Pancreas (tissue), 10 donors: Measurements from ENCODE around the gene CCDC88C. TPM values are rescaled to one million over a fixed set of nuclear protein-coding genes. Genes with fewer than 3 reads are reported as not detected.

Experiments used
- ATAC-seq, 4 donors: fragments of 200-7000 bp; cut with Tn5 transposase; one replicate each; pipeline versions ENCODE4 v1.8.0 to v1.9.1; 2020; ENCODE audit warnings: mild to moderate bottlenecking in 4 of 4, moderate library complexity in 4 of 4
- DNase-seq, 6 donors: peaks; one replicate each; pipeline ENCODE4 v3.0.0-alpha.2; 2020
- FAIRE-seq: peaks from 2 replicates; lab custom pipeline; 2012; peaks lifted over from hg19 to GRCh38; lab: Jason Lieb, UNC
- H3K27ac ChIP-seq, 4 donors: fragments of 200-600 bp; sonication (generic); 1 replicate in 3 of 4; 2 replicates in 1 of 4; pipeline versions ENCODE4 v1.5.0 to v1.8.0; 2020
- H3K27me3 ChIP-seq, 4 donors: fragments of 200-600 bp; one replicate each; pipeline ENCODE4 v1.8.0; 2021
- H3K36me3 ChIP-seq, 3 donors: fragments of 200-600 bp; sonication (generic) in 1 of 3; one replicate each; pipeline versions ENCODE4 v1.5.0 to v1.8.0; 2020 to 2021
- H3K4me1 ChIP-seq, 3 donors: fragments of 200-600 bp; one replicate each; pipeline ENCODE4 v1.8.0; 2021
- H3K4me3 ChIP-seq, 4 donors: fragments of 200-600 bp; sonication (generic) in 2 of 4; one replicate each; pipeline versions ENCODE4 v1.5.0 to v1.8.0; 2020 to 2021
- H3K9me3 ChIP-seq, 4 donors: fragments of 200-600 bp; one replicate each; pipeline ENCODE4 v1.8.0; 2021
- WGBS, 2 donors: extraction: QIAGEN DNeasy Blood & Tissue Kit; methylation state at CpG; one replicate each; pipeline ENCODE4 v1.1.7; 2013; 5-methylcytosine and 5-hydroxymethylcytosine counted together
- intact Hi-C, 3 donors: fragments of 100-400 bp; cut with DNase I; formaldehyde crosslinking; loops; one replicate each; pipeline versions ENCODE4 v1.11.1 to v1.14.2; 2022
- polyA plus RNA-seq, 2 donors: library from polyadenylated mRNA; stranded (reverse); fragments of 200-250 nt; gene quantifications; one replicate each; pipeline ENCODE4 v1.2.3, GENCODE V29; 2013
- total RNA-seq, 6 donors: library from RNA; stranded (reverse); fragmentation: NEBNext Ultra II Directional in 4 of 6; extraction: Animal tissue kit (Norgen Biotek cat#: 25700) in 4 of 6; gene quantifications; one replicate each; pipeline versions ENCODE4 v1.2.1 to v1.2.4, GENCODE V29; 2021 to 2023
- TF ChIP-seq, protein P1 (sequence below), 4 donors: fragments of 200-600 bp; sonication (generic) in 3 of 4; IDR thresholded peaks; one replicate each; pipeline versions ENCODE4 v1.5.0 to v1.8.0; 2021; ENCODE audit warnings: antibody characterized with exemption in 4 of 4
- donor health status: healthy with polysubstance abuse.
- donor health status: DM: no; HTN: no; CAD: no; lungs with moderate emphysema.
- donor health status: DM: no; HTN: no; CAD: no.
- donor health status: control.
- donor health status: control.
- donor health status: Bipolar disorder and iron deficiency.
- donor health status: DM: yes; HTN: yes; CAD: no.
- donor health status: DM: no; HTN: no; CAD: no.
- donor health status: DM: no; HTN: no; CAD: no.
- donor health status: DM: yes; HTN: yes; CAD: no.

The CCDC88C gene
- total and polyA plus RNA-seq, 8 donors: 10.3 to 20.2 (median 14.6) TPM

DNA sequence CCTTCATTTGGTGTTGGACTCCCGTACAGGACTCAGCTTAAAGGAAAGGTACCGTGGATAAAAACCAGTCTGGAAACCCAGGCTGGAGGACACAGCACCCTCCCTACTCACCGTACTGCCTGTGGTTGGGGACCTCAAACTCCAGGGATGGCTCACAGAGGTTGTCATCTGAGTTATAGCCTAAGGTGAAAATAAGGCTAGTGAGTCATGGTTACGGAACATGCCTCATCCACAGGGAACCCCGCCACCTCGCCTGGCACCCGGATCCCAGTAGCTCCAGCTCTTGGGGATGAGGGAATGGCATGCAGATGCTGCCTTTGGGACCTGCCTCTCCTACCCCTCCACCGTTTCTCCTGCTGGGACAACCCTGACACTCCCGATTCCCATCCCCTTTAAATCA, 136.3 kb downstream of the CCDC88C start:
- Histone ChIP-seq H3K4me1 (no peaks in the 10 kb centered on the region), H3K27ac (no peak overlapping the region), H3K27me3 (no peaks in the 10 kb centered on the region), H3K4me3 (no peak overlapping the region), H3K9me3 (no peaks in the 10 kb centered on the region), H3K36me3 (peaks cover 0 to 41% (median 10%) of the 10 kb centered on the region in 3 donors)
- 96 to 97% methylated on average over 9 of the region's 9 CpGs for WGBS, 2 donors
- TF ChIP-seq, protein P1, sequence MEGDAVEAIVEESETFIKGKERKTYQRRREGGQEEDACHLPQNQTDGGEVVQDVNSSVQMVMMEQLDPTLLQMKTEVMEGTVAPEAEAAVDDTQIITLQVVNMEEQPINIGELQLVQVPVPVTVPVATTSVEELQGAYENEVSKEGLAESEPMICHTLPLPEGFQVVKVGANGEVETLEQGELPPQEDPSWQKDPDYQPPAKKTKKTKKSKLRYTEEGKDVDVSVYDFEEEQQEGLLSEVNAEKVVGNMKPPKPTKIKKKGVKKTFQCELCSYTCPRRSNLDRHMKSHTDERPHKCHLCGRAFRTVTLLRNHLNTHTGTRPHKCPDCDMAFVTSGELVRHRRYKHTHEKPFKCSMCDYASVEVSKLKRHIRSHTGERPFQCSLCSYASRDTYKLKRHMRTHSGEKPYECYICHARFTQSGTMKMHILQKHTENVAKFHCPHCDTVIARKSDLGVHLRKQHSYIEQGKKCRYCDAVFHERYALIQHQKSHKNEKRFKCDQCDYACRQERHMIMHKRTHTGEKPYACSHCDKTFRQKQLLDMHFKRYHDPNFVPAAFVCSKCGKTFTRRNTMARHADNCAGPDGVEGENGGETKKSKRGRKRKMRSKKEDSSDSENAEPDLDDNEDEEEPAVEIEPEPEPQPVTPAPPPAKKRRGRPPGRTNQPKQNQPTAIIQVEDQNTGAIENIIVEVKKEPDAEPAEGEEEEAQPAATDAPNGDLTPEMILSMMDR (IDR thresholded peaks at IDR 0.05): no peak
- peak in 1 of 6 donors; percentile 25 for DNase-seq
- intact Hi-C loops: loop anchor here in 1 of 3 donors (10.0 kb wide), 2 partner anchors 107 to 377 kb away; no protein-coding TSS in a partner anchor
- ATAC-seq: no peak
- FAIRE-seq: no peak

GRCh38 chr14:91280129-91280528, 137.5 kb downstream of the CCDC88C start:
- no peaks in the 10 kb centered on the region for H3K9me3 ChIP-seq
- no peaks in the 10 kb centered on the region for H3K27me3 ChIP-seq
- H3K27ac ChIP-seq: no peak overlapping the region
- intact Hi-C loops: loop anchor here in 1 of 3 donors (10.0 kb wide), 2 partner anchors 105 to 375 kb away; no protein-coding TSS in a partner anchor
- TF ChIP-seq, protein P1 (IDR thresholded peaks at IDR 0.05): no peak
- peaks cover 0 to 44% (median 10%) of the 10 kb centered on the region in 3 donors for H3K36me3 ChIP-seq
- DNase-seq (no peak), FAIRE-seq (no peak), ATAC-seq (no peak)
- H3K4me1 ChIP-seq: no peaks in the 10 kb centered on the region
- WGBS, 2 donors: 75 to 78% methylated on average over 5 of the region's 5 CpGs
- no peak overlapping the region for H3K4me3 ChIP-seq

DNA sequence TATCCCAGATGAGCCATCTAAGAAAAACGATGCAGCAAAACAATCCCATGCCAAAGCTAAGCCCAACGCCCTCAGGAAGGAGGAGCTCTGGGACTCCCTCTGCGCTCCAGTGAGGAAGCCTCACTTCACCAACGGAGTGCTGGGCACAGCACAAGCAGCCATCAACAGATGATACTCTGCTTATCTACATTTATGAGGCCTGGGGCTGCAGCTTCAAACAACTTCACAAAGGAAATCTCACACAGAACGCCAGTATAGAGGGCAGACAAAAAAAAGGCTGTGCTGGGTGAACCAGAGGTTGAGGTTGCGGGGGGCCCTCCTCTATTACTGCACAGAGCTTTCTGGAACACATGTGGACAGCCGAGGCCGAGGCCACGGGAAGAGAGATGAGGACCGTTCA, 138.3 kb downstream of the CCDC88C start:
- H3K9me3 ChIP-seq: no peaks in the 10 kb centered on the region
- DNase-seq: peak in 1 of 6 donors; percentile 37
- TF ChIP-seq, protein P1 (IDR thresholded peaks at IDR 0.05): no peak
- ATAC-seq: no peak
- no peaks in the 10 kb centered on the region for H3K4me1 ChIP-seq
- WGBS, 2 donors: 92 to 93% methylated on average over 10 of the region's 10 CpGs
- intact Hi-C loops: loop anchor here in 1 of 3 donors (10.0 kb wide), 1 partner anchor 95 kb away; no protein-coding TSS in a partner anchor
- FAIRE-seq: no peak
- no peak overlapping the region for H3K4me3 ChIP-seq
- H3K27me3 ChIP-seq: no peaks in the 10 kb centered on the region
- H3K36me3 ChIP-seq: peaks cover 0 to 37% (median 10%) of the 10 kb centered on the region in 3 donors
- H3K27ac ChIP-seq: no peak overlapping the region

DNA sequence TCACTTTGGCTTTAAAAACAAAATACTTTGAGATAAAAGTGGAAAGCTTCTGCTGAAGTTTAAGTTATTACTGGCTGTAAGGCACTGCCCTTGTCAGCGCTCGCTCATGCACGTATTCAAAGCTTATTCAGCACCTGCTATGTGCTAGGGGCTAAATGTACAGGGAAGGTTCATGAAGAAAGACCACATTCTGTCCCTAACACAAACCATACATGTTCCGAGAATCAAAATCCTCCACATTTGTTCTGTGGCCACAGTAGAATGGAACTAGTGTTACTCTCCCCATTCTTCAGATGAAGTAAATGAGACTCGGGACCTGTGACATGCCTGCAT, 139.3 kb downstream of the CCDC88C start:
- WGBS, 2 donors: 87 to 97% methylated on average over 5 of the region's 5 CpGs
- no peak overlapping the region for H3K27ac ChIP-seq
- no peaks in the 10 kb centered on the region for H3K4me1 ChIP-seq
- FAIRE-seq (no peak), DNase-seq (peak in 1 of 6 donors; percentile 2), ATAC-seq (no peak)
- TF ChIP-seq, protein P1 (IDR thresholded peaks at IDR 0.05): no peak
- no peaks in the 10 kb centered on the region for H3K27me3 ChIP-seq
- peaks cover 0 to 35% (median 10%) of the 10 kb centered on the region in 3 donors for H3K36me3 ChIP-seq
- H3K9me3 ChIP-seq: no peaks in the 10 kb centered on the region
- intact Hi-C loops: loop anchor here in 1 of 3 donors (10.0 kb wide), 1 partner anchor 94 kb away; no protein-coding TSS in a partner anchor
- no peak overlapping the region for H3K4me3 ChIP-seq
